Retinal pigment epithelial cell (primary cell): Measurements from ENCODE around the gene FRMD3.
"Not testable (repeated sequence)": the region's sequence is repeated elsewhere in the genome, so short reads cannot be mapped to it uniquely, and the experiment has no call there.

Experiments used
- DNase-seq: peaks from one replicate; pipeline ENCODE4 v3.0.0-alpha.2; 2010; ENCODE audit warnings: low read depth
- H3K4me3 ChIP-seq: 2 replicates; pipeline ENCODE4 v1.5.1; 2011; ENCODE audit warnings: mild to moderate bottlenecking, low read length, control low read depth, moderate library complexity
- TF ChIP-seq, protein P1 (sequence below): conservative IDR thresholded peaks from 2 replicates; pipeline ENCODE4 v1.5.1; 2011; ENCODE audit warnings: low read depth, low read length, control low read depth, inconsistent platforms

Gene FRMD3

DNA sequence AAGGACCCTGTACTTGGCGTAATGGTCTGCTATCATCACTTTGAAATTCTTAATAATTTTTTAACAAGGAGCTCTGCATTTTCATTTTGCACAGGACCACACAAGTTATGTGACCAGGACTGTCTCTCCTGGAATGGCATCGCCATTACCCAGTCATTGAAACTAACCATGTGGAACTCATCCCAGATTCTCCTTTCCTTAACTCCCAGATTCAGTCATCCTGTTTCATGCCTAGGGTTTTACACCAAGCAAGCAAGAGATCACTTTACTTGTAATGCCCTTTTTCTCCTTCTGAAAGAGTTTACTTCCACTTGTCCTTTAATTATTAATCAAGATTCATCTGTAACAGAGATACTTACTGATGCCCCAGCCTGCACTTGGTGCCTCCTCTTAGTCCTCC, 12.0 kb downstream of the FRMD3 start:
- TF ChIP-seq, protein P1, sequence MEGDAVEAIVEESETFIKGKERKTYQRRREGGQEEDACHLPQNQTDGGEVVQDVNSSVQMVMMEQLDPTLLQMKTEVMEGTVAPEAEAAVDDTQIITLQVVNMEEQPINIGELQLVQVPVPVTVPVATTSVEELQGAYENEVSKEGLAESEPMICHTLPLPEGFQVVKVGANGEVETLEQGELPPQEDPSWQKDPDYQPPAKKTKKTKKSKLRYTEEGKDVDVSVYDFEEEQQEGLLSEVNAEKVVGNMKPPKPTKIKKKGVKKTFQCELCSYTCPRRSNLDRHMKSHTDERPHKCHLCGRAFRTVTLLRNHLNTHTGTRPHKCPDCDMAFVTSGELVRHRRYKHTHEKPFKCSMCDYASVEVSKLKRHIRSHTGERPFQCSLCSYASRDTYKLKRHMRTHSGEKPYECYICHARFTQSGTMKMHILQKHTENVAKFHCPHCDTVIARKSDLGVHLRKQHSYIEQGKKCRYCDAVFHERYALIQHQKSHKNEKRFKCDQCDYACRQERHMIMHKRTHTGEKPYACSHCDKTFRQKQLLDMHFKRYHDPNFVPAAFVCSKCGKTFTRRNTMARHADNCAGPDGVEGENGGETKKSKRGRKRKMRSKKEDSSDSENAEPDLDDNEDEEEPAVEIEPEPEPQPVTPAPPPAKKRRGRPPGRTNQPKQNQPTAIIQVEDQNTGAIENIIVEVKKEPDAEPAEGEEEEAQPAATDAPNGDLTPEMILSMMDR, result no peak
- DNase-seq, result no peak
- H3K4me3 ChIP-seq, result no peak overlapping the region

DNA sequence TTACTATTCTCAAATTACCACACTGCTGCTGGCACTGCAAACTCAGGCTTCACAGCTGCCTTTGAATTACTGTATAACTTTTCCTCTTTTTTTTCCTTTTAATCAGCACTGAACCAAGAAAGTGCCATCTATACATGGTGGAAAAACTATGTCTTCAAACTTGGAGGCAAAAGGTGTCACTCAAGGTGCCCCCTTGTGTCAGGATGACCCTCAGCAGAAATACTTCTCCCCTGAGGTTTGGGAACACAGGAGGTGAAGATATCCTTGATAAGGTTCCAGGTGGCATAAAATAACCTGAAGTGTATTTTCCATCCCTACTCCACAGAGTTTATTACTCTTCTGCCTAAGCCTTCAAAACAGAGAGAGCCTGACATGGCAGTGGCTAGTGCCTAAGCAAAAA, 14.5 kb downstream of the FRMD3 start:
- no peak overlapping the region for H3K4me3 ChIP-seq
- no peak for DNase-seq
- TF ChIP-seq, protein P1, result no peak

DNA sequence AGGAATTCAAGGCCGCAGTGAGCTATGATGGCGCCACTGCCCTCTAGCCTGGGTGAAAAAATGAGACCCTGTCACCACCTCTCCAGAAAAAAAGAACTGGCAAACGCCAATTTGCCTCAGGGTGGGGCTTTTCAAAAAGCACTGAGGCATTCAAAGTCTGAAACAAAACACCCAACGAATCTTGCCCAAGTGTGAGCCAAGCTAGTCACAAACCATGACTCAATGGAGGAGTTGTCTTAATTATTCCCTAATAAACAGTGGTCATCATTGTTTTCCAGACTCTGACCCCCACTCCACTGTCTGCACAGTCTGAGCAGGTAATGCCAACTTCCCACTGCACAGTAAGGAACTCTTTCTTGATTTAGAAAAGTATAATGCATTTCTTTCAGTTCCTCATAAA, 16.8 kb downstream of the FRMD3 start:
- TF ChIP-seq, protein P1, result no peak
- no peak for DNase-seq
- no peak overlapping the region for H3K4me3 ChIP-seq

DNA sequence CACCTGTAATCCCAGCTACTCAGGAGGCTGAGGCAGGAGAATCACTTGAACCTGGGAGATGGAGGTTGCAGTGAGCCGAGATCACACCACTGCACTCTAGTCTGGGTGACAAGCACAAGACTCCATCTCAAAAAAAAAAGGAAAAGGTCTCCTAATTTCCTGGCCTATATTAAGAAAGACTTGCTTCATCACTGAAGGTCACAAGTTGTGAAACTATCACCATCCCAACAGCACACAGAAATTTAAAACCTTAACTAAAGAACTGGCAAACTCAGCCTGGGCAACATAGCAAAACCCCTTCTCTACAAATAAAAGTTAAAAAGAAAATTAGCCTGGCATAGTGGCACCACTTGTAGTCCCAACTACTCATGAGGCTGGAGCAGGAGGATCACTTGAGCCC, 17.2 kb downstream of the FRMD3 start:
- TF ChIP-seq, protein P1, result no peak
- H3K4me3 ChIP-seq, result no peak overlapping the region
- no peak for DNase-seq

DNA sequence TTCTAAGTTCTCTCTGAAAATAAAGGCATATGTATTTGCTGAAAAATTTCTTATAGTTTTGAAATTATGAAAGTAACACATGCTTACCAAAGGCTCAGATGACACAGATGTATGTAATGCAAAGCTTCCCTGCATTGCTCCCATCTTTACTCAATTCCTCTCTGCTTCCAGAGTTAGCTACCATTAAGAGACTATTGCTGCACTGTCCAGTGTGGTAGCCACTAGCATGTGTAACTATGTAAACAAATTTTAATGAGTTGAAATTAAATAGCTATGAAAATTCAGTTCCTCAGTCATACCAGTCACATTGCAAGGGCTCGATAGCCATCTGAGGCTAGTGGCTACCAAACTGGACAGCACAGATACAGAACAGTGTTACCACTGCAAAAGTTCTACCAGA, 17.9 kb downstream of the FRMD3 start:
- TF ChIP-seq, protein P1, result no peak
- H3K4me3 ChIP-seq, result no peak overlapping the region
- DNase-seq, result no peak

DNA sequence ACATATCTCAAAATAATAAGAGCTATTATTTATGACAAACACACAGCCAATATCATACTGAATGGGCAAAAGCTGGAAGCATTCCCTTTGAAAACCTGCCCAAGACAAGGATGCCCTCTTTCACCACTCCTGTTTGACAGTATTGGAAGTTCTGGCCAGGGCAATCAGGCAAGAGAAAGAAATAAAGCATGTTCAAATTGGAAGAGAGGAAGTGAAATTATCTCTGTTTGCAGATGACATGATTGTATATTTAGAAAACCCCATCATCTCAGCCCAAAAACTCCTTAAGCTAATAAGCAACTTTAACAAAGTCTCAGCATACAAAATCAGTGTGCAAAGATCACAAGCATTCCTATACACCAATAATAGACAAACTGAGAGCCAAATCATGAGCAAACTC, 20.2 kb downstream of the FRMD3 start:
- DNase-seq, H3K4me3 ChIP-seq: not testable (repeated sequence)

DNA sequence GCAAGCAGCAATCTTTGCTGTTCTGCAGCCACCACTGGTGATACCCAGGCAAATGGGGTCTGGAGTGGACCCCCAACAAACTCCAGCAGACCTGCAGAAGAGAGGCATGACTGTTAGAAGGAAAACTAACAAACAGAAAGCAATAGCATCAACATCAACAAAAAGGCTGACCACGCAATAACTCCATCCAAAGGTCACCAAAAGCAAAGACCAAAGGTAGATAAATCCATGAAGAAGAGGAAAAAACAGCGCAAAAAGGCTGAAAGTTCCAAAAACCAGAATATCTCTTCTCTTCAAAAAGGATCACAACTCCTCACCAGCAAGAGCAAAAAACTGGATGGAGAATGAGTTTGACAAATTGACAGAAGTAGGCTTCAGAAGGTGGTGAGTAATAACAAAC, 23.4 kb downstream of the FRMD3 start:
- TF ChIP-seq, protein P1, result no peak
- H3K4me3 ChIP-seq, result no peak overlapping the region

DNA sequence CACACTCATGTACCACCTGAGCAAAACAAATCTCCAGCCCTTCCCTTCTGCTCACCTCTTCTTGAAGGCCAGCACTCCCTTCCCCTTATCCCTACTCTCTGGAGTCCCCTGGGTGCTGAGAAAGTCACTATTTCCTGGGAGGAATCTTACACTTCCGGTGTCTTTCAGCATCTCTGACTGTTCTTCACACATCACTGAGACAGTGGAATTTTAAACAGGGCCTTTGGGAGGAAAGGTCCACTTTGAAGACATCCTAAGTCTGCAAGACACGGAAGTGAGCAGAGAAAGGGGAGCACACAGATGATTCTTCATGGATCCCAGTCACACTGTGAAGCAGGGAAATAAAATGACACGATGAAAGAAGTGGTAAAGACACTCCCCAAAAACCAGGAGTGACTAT, 25.6 kb downstream of the FRMD3 start:
- DNase-seq, result no peak
- TF ChIP-seq, protein P1, result no peak
- H3K4me3 ChIP-seq, result no peak overlapping the region

More for the DNA sequence above, 23.4 kb downstream of the FRMD3 start:
- no peak for DNase-seq
